ENCODE results near the gene CCDC106. TPM values are rescaled to one million over a fixed set of nuclear protein-coding genes. Genes with fewer than 3 reads are reported as not detected.

CCDC106 gene
- total RNA-seq, 1 donor from 2014 or later, result 13.4 TPM

DNA sequence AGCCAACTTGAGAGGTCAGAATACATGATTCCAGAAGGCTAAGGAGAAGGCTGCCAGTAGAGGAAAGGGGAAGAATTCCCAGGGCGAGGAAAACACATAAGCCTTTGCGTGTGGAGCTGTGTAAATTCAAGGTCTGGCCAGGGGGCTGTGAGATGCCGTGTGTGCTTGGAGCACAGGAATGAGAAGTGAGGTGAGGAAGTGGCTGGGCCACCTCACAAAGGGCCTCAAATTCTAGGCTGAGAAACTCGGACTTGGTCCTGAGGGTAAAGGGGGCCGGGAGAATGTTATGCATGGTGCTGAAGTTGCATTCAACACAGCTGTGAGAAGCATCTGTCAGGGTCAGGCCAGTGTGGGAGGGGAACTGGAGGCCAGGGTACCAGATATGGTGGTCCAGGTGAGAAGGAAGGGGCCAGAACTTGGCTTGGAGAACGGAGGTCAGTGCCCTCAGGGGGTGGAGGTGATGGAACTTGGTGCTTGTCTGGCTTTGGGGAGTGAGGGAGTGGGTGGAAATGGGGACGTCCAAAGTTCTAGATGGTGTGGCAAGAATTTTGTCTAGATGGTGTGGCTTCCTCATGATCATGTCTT, 12.1 kb upstream of the CCDC106 start:
- no peak for DNase-seq (ENCODE audit: low read depth)

GRCh38 chr19:55636723-55637122, 11.3 kb upstream of the CCDC106 start:
- no peak for DNase-seq (ENCODE audit: low read depth)

DNA sequence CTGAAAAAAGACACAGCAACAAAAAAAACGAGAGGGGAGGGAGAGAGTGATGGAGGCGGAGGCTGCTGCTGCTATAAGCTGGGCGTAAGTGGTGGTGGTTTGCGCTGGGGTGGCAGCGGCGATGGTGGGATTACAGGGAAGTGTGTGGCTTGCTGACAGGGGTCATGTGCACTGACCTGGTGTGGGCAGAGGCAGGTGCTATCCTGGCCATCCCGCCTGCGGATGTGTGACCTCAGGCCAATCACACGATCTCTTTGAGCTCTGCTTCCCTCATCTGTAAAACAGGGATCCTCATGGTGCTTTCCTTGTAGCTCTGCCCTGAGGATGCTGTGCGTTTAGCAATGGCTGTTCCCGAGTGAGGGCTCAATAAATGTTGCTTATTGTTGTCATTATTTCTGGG, 10.5 kb upstream of the CCDC106 start:
- DNase-seq (ENCODE audit: low read depth), result no peak

DNA sequence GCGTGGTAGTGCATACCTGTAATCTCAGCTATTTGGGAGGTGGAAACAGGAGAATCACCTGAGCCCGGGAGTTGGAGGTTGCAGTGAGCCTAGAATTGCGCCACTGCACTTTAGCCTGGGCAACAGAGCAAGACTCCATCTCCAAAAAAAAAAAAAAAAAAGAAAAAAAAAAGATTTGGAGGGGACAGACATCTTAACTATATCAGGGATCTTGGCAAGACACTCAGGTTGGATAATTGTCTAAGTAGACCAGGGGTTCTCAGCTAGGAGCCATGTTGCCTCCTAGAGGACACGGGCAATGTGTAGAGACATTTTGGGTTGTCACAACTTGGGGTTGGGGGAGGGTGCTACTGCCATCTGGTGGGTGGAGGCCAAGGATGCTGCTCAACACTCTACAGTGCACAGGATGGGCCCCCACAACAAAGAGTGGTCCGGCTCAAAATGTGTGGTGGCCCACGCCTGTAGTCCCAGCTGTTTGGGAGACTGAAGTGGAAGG, 9.1 kb upstream of the CCDC106 start:
- no peak for DNase-seq (ENCODE audit: low read depth)

DNA sequence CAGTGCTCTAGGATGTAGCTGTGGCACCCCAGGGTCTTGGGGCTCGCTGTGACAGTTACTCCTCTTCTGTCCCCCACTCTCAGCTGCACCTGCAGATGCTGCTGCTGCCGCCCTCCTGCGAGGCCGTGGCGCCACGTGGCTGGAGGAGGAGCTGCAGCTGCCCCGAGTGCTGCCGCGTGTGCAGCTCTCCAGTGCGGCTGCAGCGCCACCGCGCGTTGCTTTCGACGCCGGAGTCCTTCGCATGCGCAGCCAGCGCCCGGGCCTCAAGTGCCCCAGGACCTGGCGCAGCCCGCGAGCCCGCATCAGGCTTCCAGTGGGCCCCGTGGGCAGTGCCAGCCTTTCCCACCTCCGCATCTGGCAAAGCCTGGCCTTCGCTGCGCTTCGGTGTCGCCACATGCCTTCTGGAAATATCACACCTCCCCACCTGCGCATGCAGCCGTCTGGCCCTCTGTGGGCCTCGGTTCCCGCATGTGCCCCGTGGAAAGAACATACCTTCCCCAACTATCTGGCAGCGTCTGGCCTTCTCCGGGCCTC, 7.9 kb upstream of the CCDC106 start:
- peak; percentile 38 for DNase-seq (ENCODE audit: low read depth)

DNA sequence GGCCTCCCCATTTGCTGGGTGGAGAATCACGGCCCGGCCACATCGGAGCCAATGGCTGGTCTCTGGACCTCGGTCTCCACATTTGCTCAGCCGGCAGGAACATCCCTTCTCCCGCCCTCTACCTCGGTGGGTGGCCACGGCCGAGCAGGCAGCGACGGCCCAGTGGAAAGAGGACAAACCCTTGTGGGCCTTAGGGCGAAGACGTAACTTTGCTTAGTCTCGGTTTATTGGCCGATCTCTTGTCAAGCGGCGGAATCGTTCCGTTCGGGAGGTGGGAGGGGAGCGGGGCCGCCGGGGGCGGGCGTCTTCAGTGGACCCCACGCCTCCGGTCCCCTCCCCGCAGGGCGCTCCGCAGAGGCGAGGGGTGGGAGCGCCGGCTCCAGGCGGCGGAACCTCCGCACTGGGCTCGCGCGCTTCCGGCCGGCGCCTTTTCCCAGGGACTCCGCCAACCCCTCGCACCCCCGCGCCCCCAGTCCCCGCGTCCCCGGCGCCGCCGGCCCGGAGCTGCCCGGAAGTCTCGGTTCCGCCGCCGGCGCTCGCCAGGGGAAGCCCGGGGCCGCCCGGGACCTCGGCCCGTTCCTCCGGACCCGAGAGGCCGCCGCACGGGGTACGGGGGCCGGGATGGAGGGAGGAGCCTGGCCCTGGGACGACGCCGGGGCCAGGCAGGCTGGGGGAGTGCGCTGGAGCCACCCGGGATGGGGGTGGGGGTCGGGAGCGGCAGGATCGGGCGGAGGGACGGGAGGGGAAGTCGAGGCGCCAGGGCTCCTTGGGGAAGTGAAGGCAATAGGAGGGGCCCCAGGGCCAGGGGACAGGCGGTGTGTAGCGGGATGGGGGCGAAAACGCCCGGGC, 7.2 kb upstream of the CCDC106 start, which contains the start of gene ZNF580:
Gene ZNF580 (plus strand): TSS at position 426 of the 849 bp plus-strand sequence. CDS start 1,507 bp downstream, outside the sequence.
- DNase-seq (ENCODE audit: low read depth), result peak; percentile 65

- DNase-seq (ENCODE audit: low read depth), result no peak
These were observed 6.4 kb upstream of the CCDC106 start for GRCh38 chr19:55641426-55642152.

DNA sequence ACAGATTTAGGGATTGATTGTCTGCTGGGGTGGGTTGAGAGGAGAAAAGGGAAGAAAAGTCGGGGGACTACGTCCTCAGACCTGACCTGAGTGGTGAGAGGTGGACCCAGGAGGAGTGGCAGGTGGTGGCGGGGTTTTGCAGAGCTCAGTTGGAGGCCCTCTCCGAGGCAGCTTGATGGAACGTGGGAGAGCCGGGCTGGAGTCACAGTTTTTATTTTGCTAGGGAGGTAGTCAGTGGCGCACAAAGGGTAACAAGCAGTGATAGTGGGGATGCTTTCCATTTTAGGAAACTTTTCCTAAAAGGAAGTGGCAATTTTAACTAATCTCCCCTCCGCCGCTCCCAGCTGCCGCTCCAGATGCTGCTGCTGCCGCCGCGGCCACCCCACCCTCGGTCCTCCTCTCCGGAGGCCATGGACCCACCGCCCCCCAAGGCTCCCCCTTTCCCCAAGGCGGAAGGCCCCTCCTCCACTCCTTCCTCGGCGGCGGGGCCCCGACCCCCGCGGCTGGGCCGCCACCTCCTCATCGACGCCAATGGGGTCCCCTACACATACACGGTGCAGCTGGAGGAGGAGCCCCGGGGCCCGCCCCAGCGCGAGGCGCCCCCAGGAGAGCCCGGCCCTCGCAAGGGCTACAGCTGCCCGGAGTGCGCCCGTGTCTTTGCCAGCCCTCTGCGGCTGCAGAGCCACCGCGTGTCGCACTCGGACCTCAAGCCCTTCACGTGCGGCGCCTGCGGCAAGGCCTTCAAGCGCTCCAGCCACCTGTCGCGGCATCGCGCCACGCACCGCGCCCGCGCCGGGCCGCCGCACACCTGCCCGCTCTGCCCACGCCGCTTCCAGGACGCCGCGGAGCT, 5.6 kb upstream of the CCDC106 start:
- no peak for DNase-seq (ENCODE audit: low read depth)

GRCh38 chr19:55643003-55643886, 4.8 kb upstream of the CCDC106 start, which contains the start of gene ZNF581:
Gene ZNF581, plus strand, starts transcription at chr19:55643649. Its CDS starts 923 bp downstream, at chr19:55644572.
- DNase-seq (ENCODE audit: low read depth), result peak; percentile 72

DNA sequence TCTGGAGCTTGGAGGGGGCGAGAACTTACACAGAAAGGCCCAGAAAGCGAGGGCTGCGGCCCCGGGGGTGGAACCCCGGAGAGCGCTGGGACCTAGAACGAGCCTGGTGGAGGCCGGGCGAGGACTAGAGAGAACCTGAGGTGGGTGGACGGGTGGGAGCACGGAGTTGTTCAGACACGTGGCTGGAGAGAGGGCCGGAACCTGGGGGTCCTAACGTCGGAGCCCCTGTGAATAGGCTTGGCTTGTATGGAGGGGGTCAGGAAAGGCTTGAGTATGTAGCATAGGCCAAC, 4.2 kb upstream of the CCDC106 start:
- DNase-seq (ENCODE audit: low read depth), result no peak

GRCh38 chr19:55644191-55644833, 3.7 kb upstream of the CCDC106 start:
- DNase-seq (ENCODE audit: low read depth), result no peak

- no peak for DNase-seq (ENCODE audit: low read depth)
These were observed 3.0 kb upstream of the CCDC106 start for GRCh38 chr19:55644842-55645511.

DNA sequence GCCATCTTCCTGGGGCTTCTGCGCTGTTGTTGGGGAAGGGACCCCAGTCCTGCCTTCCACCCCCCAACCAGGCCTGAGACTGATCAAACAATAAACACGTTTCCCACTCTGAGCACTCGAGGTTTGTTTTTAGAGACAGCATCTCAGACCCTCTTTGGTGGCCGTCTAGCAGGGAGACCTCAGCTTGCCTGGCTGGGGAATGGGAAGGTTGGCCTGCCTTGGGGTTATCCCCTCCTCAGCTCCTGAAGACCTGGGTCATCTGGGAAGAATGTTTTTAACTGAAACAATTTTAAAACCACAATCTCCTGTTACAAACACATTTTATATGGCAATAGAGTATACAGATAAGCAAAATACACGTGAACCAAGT, 2.5 kb upstream of the CCDC106 start:
- no peak for DNase-seq (ENCODE audit: low read depth)

GRCh38 chr19:55646889-55647731, 902 bp upstream of the CCDC106 start:
- no peak for DNase-seq (ENCODE audit: low read depth)

DNA sequence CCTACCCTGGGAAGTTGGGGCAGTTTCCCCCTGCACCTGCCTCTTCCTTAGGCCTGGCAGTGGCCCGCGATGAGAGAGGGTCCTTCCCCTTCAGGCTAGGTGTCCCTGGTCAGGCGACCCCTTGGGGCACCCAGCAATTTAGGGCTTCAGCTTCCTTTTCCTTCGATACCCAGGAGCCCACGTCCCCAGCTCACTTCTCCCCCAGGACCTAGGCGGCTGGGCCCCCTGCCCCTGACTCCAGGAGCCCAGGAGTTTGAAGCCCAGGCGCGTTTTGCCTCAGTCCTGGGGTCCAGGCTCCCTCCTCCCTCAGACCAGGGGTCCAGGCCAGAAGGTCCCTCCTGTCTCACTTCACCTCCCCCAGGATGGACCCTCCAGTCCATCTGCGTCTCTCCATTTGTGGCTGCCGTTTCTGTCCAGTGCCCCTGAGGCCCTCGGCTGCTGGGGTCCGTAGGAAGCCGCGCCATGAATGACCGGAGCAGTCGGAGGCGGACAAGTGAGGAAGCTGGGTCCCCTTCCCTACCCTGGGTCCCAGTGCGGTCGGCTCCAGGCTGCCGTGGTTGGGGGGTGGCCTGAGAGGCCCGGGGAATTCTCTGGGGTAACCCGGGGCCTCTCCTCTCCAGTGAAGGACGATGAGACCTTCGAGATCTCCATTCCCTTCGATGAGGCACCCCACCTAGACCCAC, 714 bp downstream of the CCDC106 start:
- DNase-seq (ENCODE audit: low read depth), result no peak

- DNase-seq (ENCODE audit: low read depth), result no peak
These were observed 1.5 kb downstream of the CCDC106 start for GRCh38 chr19:55649268-55650125.

DNA sequence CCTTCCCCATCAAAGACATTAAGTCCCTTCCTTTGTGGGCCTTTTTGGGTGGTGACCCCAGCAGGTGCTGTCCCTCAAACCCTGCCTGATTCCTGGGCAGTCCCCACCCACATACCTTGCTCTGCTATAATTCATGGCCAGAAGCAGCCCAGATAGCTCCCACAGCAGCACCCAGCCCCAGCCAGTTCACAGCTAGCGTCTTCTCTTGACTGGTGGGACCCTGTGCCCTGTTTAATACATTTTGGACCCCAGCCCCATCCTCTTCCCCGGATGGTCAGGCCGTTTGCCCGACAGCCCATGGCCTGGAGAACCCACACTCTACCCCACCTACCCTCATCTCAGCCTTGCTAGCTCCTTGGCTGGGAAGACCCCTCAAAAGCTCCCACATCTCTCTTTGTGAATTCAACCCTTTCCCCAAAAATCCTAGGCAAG, 2.1 kb downstream of the CCDC106 start:
- DNase-seq (ENCODE audit: low read depth), result no peak
